ENCODE measurements around the gene KLK15.

GRCh38 chr19:50794876-50795663, 38.3 kb downstream of the KLK15 start:
- TF ChIP-seq, protein P1, sequence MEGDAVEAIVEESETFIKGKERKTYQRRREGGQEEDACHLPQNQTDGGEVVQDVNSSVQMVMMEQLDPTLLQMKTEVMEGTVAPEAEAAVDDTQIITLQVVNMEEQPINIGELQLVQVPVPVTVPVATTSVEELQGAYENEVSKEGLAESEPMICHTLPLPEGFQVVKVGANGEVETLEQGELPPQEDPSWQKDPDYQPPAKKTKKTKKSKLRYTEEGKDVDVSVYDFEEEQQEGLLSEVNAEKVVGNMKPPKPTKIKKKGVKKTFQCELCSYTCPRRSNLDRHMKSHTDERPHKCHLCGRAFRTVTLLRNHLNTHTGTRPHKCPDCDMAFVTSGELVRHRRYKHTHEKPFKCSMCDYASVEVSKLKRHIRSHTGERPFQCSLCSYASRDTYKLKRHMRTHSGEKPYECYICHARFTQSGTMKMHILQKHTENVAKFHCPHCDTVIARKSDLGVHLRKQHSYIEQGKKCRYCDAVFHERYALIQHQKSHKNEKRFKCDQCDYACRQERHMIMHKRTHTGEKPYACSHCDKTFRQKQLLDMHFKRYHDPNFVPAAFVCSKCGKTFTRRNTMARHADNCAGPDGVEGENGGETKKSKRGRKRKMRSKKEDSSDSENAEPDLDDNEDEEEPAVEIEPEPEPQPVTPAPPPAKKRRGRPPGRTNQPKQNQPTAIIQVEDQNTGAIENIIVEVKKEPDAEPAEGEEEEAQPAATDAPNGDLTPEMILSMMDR (conservative IDR thresholded peaks at IDR 0.05 in 1 of 2, IDR thresholded peaks at IDR 0.05 in 1 of 2; ENCODE audit: extremely low read depth in 1 of 2, insufficient read depth in 1 of 2, low read depth in 1 of 2, low read length in 2 of 2): peak; percentile 19 to 47
- no peak for TF ChIP-seq EZH2 (IDR thresholded peaks at IDR 0.05; ENCODE audit: borderline replicate concordance, low read length)

All from mammary epithelial cell (primary cell).